ENCODE results near the gene ARHGAP32.

The ARHGAP32 gene

GRCh38 chr11:129192150-129192549 lies at the start of gene ARHGAP32:
Gene ARHGAP32 (minus strand): TSS chr11:129192325. CDS start chr11:129192198, 127 bp downstream.
- no peak for DNase-seq

GRCh38 chr11:129239207-129239606 lies 47.1 kb upstream of the ARHGAP32 start:
- DNase-seq, result no peak

- DNase-seq, result no peak
Observed at GRCh38 chr11:129237880-129238638, 45.9 kb upstream of the ARHGAP32 start.

- no peak for DNase-seq
Observed at GRCh38 chr11:129237456-129237855, 45.3 kb upstream of the ARHGAP32 start.

- DNase-seq, result no peak
Observed at GRCh38 chr11:129236850-129237249, 44.7 kb upstream of the ARHGAP32 start.

- no peak for DNase-seq
Observed at GRCh38 chr11:129234978-129235377, 42.9 kb upstream of the ARHGAP32 start.

GRCh38 chr11:129230006-129230405 lies 37.9 kb upstream of the ARHGAP32 start:
- DNase-seq, result no peak

GRCh38 chr11:129226207-129226798 lies 34.2 kb upstream of the ARHGAP32 start:
- DNase-seq, result no peak

GRCh38 chr11:129225190-129225589 lies 33.1 kb upstream of the ARHGAP32 start:
- no peak for DNase-seq

- no peak for DNase-seq
Observed at GRCh38 chr11:129224538-129224937, 32.4 kb upstream of the ARHGAP32 start.

GRCh38 chr11:129223701-129224149 lies 31.6 kb upstream of the ARHGAP32 start:
- DNase-seq, result no peak

- no peak for DNase-seq
Observed at GRCh38 chr11:129223260-129223659, 31.1 kb upstream of the ARHGAP32 start.

GRCh38 chr11:129222158-129222557 lies 30.0 kb upstream of the ARHGAP32 start:
- DNase-seq, result no peak

- DNase-seq, result no peak
Observed at GRCh38 chr11:129215506-129216245, 23.6 kb upstream of the ARHGAP32 start.

- DNase-seq, result no peak
Observed at GRCh38 chr11:129214710-129215295, 22.7 kb upstream of the ARHGAP32 start.

GRCh38 chr11:129213261-129213660 lies 21.1 kb upstream of the ARHGAP32 start:
- DNase-seq, result no peak

- DNase-seq, result no peak
Observed at GRCh38 chr11:129211397-129211796, 19.3 kb upstream of the ARHGAP32 start.

- DNase-seq, result no peak
Observed at GRCh38 chr11:129210831-129211181, 18.7 kb upstream of the ARHGAP32 start.

GRCh38 chr11:129209891-129210830 lies 18.0 kb upstream of the ARHGAP32 start:
- no peak for DNase-seq

- no peak for DNase-seq
Observed at GRCh38 chr11:129208863-129209262, 16.7 kb upstream of the ARHGAP32 start.

- DNase-seq, result no peak
Observed at GRCh38 chr11:129204150-129204838, 12.2 kb upstream of the ARHGAP32 start.

GRCh38 chr11:129202646-129203045 lies 10.5 kb upstream of the ARHGAP32 start:
- no peak for DNase-seq
